NCI-H1048 (cell line): Measurements from ENCODE around the gene KIR2DL1.
"Not testable (repeated sequence)": the region's sequence is repeated elsewhere in the genome, so short reads cannot be mapped to it uniquely, and the experiment has no call there.

Source experiments
- DNase-seq: peaks from one replicate; lab custom pipeline; 2025; lab: John Stamatoyannopoulos, UW

KIR2DL1 gene

DNA sequence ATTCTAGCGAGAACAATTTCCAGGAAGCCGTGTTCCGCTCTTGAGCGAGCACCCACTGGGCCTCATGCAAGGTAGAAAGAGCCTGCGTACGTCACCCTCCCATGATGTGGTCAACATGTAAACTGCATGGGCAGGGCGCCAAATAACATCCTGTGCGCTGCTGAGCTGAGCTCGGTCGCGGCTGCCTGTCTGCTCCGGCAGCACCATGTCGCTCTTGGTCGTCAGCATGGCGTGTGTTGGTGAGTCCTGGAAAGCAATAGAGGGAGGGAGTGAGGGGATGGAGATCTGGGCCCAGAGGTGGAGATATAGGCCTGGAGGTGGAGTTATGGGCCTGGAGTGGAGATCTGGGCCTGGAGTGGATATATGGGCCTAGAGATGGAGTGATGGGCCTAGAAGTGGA is at the start of gene KIR2DL1:
Gene KIR2DL1, plus strand, starts transcription at position 148 of the 400 bp plus-strand sequence. Its CDS starts 58 bp downstream, at position 206.
- not testable (repeated sequence) for DNase-seq

DNA sequence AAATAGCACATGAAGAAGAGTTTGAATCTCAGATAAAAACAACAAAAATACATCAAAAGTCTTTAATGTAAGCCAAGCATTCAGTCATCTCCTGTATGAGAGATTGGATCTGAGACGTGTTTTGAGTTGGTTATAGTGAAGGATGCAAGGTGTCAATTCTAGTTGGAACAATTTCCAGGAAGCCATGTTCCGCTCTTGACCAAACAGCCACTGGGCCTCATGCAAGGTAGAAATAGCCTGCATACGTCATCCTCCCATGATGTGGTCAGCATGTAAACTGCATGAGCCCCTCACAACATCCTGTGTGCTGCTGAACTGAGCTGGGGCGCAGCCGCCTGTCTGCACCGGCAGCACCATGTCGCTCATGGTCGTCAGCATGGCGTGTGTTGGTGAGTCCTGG is 45.5 kb upstream of the KIR2DL1 start, which contains the start of gene KIR3DL3:
Gene KIR3DL3, plus strand, starts transcription at position 301 of the 400 bp plus-strand sequence. Its CDS starts 55 bp downstream, at position 356.
- DNase-seq: no peak

DNA sequence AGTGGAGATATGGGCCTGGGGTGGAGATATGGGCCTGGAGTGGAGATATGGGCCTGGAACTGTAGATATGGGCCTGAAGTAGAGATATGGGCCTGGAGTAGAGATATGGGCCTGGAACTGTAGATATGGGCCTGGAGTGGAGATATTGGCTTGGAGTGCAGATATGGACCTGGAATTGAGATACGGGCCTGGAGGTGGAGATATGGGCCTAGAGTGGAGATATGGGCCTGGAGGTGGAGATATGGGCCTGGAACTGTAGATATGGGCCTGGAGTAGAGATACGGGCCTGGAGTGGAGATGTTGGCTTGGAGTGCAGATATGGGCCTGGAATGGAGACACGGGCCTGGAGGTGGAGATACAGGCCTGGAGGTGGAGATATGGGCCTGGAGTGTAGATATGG is 44.9 kb upstream of the KIR2DL1 start:
- DNase-seq: no peak

DNA sequence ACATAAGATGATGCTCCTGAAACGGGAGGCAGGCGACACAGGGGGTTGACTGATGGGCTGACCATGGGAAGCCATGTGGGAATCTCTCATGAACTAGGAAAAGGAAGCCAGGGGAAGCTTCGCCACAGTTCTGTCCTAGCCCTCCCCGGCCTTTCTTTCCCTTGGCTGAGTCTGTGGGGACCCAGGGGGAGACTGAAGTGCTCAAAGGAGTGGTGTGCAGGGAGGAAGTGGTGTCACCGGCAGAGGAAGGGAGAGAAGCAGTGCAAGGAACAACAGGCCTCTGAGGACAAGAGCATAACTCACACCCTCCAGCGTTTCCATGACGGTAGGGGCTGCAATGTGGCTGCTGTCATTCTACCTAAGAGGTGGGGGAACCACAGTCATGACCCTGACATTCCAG is 44.3 kb upstream of the KIR2DL1 start:
- no peak for DNase-seq

DNA sequence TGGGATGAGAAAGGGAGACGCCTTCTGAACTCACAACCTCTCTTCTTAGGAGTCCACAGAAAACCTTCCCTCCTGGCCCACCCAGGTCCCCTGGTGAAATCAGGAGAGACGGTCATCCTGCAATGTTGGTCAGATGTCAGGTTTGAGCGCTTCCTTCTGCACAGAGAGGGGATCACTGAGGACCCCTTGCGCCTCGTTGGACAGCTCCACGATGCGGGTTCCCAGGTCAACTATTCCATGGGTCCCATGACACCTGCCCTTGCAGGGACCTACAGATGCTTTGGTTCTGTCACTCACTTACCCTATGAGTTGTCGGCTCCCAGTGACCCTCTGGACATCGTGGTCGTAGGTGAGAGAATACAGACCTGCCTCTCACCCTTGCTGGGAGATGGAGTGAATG is 42.0 kb upstream of the KIR2DL1 start:
- no peak for DNase-seq

DNA sequence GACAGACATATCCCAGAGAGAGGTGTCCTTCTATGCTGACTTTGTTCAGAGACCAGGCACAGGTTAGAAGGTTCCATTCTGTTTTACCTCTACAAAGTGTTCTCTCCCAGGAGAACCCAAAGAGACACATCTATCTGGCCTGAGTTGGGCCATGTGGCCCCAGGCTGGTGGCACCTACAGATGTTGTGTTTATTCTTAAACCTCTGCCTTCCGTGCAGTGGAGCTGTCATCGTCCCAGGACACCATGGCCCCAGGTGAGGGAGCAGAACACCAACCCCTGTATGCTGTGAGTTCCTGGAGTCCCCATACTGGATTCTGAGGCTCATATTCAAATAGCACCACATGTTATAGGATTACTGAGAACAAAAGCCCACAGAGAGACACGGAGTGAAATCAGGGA is 41.4 kb upstream of the KIR2DL1 start:
- no peak for DNase-seq

DNA sequence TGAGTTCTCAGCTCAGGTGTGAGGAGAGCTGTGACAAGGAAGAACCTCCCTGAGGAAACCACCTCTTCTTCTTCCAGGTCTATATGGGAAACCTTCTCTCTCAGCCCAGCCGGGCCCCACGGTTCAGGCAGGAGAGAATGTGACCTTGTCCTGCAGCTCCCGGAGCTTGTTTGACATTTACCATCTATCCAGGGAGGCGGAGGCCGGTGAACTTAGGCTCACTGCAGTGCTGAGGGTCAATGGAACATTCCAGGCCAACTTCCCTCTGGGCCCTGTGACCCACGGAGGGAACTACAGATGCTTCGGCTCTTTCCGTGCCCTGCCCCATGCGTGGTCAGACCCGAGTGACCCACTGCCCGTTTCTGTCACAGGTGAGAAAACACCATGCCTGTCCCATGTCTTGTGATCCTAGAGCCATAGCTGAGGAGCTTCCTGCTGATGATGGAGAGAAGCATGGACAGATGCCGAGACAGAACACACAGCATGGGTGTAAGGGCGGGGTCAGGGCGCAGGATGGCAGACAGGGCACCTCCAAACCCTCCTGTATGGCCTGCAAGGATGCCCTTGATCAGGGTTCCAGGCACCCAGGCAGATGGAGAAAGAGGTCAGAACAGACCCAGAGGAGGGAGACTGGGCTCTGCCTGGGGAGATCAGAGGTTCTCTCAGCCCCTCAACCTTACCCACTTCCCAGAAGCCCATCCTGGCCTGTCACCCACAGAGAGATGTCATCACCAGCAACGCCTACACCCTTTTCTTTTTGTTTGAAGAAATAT is 40.0 kb upstream of the KIR2DL1 start:
- DNase-seq: no peak

DNA sequence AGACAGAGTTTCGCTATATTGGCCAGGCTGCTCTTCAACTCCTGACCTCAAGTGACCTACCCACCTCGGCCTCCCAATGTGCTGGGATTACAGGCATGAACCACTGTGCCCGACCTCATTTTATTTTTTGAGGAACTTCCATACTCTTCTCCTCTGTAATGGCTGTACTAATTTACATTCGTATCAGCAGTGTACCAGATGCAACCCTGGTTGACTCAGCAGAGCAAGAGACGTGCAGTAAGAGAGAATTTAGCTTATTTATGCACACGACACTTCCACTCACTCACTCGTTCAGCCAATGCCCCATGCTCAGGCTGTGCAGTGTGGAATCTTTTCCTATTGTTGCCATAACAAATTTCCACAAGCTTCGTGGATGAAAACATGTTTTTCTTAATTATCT is 38.4 kb upstream of the KIR2DL1 start:
- DNase-seq: no peak

DNA sequence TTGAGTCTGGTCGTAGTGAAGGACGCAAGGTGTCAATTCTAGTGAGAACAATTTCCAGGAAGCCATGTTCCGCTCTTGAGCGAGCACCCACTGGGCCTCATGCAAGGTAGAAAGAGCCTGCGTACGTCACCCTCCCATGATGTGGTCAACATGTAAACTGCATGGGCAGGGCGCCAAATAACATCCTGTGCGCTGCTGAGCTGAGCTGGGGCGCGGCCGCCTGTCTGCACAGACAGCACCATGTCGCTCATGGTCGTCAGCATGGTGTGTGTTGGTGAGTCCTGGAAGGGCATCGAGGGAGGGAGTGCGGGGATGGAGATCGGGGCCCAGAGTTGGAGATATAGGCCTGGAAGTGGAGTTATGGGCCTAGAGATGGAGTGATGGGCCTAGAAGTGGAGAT is 31.3 kb upstream of the KIR2DL1 start, which contains the start of gene KIR2DL3:
Gene KIR2DL3, plus strand, starts transcription at position 208 of the 400 bp plus-strand sequence. Its CDS starts 33 bp downstream, at position 241.
- DNase-seq: not testable (repeated sequence)

DNA sequence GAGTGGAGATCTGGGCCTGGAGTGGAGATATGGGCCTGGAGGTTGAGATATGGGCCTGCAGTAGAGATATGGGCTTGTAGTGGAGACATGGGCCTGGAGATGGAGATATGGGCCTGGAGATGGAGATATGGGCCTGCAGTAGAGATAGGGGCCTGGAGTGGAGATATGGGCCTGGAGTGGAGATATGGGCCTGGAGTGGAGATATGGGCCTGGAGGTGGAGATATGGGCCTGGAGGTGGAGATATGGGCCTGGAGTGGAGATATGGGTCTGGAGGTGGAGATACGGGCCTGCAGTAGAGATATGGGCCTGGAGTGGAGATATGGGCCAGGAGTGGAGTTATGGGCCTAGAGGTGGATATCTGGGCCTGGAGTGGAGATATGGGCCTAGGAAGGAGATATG is 30.9 kb upstream of the KIR2DL1 start:
- DNase-seq: no peak

DNA sequence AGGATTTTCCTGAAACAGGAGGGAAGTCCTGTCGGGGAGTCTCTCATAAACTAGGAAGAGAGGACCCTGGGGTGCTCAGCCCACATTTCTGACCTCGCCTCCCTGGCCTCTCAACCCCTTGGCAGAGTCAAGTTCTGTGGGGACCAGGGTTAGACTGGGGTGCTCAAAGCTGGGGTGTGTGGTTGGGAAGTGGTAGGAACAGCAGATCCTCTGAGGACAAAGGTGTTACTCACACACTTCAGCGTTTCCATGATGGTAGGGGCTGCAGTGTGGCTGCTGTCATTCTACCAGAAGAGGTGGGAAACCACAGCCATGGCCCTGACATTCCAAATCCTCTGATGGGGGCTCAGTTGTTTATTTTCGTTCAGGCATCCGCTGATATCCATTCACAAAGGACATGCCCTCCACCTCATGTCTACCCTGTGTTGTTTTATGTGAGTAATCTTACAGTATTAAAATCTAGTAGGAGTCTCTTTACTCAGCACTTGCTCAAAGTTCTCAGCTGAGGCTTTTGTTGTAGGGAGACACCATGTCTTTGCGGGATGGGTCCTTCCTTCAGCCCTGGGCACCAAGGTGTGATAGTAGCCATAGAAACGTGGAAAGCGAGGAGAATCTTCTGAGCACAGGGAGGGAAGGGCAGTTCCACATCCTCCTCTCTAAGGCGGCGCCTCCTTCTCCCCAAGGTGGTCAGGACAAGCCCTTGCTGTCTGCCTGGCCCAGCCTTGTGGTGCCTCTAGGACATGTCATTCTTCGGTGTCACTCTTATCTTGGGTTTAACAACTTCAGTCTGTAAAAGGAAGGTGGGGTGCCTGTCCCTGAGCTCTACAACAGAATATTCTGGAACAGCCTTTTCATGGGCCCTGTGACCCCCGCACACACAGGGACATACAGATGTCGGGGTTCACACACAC is 29.8 kb upstream of the KIR2DL1 start:
- no peak for DNase-seq

DNA sequence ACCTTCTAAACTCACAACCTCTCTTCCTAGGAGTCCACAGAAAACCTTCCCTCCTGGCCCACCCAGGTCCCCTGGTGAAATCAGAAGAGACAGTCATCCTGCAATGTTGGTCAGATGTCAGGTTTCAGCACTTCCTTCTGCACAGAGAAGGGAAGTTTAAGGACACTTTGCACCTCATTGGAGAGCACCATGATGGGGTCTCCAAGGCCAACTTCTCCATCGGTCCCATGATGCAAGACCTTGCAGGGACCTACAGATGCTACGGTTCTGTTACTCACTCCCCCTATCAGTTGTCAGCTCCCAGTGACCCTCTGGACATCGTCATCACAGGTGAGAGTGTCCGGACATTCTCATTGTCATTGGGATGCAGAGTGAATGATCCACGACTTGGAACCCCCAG is 27.6 kb upstream of the KIR2DL1 start:
- not testable (repeated sequence) for DNase-seq

DNA sequence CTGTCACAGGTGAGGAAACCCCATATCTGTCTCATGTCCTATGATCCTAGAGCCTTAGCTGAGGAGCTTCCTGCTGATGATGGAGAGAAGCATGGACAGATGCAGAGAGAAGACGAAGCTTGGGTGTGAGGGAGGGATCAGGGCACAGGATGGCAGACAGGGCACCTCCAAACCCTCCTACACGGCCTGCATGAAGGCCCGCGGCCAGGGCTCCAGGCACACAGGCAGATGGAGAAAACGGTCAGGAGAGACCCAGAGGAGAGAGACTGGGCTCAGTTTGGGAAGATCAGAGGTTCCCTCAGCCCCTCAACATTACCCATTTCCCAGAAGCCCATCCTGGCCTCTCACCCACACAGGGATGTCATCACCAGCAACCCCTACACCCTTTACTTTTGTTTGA is 25.5 kb upstream of the KIR2DL1 start:
- DNase-seq: not testable (repeated sequence)

DNA sequence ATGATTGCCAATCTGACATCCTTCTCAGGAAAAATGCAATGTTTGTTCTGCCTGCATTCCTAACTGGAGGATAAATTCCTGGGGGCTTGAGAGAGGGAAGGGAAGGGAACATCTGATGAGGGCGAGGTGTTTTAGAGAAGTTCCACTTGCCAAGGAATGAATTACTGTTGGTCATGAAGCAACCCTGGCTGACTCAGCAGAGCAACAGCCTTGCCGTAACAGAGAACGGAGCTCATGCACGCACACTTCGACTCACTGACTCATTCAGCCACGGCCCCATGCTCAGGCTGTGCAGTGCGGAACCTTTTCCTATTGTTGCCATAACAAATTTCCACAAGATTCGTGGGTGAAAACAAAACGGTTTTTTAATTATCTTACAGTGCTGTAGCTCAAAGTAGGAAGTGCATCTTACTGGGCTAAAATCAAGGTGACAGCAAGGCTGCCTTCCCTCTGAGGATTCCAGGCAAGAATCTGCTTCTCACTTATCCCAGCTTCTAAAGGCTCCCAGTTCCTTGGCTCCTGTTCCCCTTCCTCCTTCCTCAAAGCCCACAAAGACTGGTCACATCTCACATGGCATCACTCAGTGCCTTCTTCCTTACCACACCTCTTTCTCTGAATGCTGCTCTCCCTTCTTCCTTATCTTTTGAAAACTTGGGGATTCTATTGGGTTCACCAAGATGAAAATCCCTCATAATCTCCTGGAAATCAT is 21.8 kb upstream of the KIR2DL1 start:
- not testable (repeated sequence) for DNase-seq

DNA sequence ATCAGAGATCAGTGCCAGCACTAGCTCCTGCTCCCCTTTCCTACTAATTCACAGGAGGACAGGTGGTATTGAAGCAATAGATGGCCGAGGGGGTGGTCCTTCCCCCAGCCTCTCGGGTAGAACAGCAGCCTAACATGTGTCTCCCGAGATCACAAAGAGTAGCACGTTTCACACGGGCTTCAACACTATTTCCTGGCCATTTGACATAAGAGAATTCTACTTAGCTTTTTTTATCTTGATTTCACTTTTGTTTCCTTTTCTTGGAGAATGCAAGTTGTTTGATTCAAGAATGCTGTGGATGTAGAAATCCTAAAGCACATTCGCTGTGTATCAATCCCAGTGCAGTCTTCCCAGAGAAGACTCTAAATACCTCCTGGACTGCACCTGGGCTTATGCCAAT is 19.3 kb upstream of the KIR2DL1 start:
- DNase-seq: not testable (repeated sequence)

DNA sequence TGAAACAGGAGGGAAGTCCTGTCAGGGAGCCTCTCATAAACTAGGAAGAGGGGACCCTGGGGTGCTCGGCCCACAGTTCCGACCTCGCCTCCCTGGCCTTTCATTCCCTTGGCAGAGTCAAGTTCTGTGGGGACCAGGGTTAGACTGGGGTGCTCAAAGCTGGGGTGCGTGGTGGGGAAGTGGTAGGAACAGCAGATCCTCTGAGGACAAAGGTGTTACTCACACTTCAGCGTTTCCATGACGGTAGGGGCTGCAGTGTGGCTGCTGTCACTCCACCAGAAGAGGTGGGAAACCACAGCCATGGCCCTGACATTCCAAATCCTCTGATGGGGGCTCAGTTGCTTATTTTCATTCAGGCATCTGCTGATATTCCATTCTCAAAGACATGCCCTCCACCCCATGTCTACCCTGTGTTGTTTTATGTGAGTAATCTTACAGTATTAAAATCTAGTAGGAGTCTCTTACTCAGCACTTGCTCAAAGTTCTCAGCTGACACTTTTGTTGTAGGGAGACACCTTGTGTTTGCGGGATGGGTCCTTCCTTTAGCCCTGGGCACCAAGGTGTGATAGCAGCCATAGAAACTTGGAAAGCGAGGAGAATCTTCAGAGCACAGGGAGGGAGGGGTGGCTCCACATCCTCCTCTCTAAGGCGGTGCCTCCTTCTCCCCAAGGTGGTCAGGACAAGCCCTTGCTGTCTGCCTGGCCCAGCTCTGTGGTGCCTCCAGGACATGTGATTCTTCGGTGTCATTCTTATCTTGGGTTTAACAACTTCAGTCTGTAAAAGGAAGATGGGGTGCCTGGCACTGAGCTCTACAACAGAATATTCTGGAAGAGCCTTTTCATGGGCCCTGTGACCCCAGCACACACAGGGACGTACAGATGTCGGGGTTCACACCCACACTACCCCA is 13.1 kb upstream of the KIR2DL1 start:
- DNase-seq: not testable (repeated sequence)

DNA sequence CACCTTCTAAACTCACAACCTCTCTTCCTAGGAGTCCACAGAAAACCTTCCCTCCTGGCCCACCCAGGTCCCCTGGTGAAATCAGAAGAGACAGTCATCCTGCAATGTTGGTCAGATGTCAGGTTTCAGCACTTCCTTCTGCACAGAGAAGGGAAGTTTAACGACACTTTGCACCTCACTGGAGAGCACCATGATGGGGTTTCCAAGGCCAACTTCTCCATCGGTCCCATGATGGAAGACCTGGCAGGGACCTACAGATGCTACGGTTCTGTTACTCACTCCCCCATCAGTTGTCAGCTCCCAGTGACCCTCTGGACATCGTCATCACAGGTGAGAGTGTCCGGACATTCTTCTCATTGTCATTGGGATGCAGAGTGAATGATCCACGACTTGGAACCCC is 11.0 kb upstream of the KIR2DL1 start:
- DNase-seq: not testable (repeated sequence)

DNA sequence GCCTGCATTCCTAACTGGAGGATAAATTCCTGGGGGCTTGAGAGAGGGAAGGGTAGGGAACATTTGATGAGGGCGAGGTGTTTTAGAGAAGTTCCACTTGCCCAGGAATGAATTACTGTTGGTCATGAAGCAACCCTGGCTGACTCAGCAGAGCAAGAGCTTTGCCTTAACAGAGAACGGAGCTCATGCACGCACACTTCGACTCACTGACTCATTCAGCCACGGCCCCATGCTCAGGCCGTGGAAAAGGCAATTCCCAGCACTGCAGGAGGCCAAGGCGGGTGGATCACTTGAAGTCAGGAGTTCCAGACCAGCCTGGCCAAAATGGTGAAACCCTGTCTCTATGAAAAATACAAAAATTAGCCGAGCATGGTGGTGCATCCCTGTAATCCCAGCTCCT is 5.4 kb upstream of the KIR2DL1 start:
- DNase-seq: not testable (repeated sequence)

DNA sequence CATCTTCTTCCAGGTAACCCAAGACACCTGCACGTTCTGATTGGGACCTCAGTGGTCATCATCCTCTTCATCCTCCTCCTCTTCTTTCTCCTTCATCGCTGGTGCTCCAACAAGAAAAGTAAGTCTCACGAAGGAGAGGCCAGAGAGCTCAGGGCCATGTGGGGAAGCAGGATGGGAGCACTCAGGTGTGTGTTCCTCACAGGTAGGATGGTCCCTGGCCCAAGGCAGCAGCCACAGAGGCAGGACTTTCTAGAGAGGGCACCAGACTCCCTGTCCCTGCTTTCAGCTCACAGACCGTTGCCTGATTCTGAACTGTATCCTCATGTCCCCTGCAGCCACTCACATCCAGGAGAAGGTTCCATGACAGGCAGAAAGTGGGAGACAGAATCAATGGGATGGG is 3.1 kb upstream of the KIR2DL1 start:
- DNase-seq: not testable (repeated sequence)

DNA sequence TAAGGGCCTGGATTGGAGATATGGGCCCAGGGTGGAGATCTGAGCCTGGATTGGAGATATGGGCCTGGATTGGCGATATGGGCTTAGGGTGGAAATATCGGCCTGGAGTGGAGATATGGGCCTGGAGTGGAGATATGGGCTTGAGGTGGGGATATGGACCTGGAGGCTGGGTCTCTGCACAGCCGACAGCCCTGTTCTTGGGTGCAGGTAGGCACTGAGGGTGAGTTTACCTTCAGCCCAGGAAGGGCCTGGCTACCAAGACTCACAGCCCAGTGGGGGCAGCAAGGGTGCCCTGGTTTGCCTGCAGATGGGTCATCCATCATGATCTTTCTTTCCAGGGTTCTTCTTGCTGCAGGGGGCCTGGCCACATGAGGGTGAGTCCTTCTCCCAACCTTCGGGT is 918 bp downstream of the KIR2DL1 start:
- not testable (repeated sequence) for DNase-seq
